HG02623 (cell line): Measurements from ENCODE around the gene FBXO11.

Experiments used
- ATAC-seq: cut with Tn5 transposase; IDR thresholded peaks from one replicate; pipeline ENCODE4 v1.9.1; 2021; ENCODE audit warnings: moderate library complexity; ENCODE audit not compliant: unreplicated experiment

FBXO11 gene

GRCh38 chr2:47798631-47799030, 107.7 kb downstream of the FBXO11 start:
- no peak for ATAC-seq

- no peak for ATAC-seq
Observed at GRCh38 chr2:47796090-47796697, 110.1 kb downstream of the FBXO11 start.

DNA sequence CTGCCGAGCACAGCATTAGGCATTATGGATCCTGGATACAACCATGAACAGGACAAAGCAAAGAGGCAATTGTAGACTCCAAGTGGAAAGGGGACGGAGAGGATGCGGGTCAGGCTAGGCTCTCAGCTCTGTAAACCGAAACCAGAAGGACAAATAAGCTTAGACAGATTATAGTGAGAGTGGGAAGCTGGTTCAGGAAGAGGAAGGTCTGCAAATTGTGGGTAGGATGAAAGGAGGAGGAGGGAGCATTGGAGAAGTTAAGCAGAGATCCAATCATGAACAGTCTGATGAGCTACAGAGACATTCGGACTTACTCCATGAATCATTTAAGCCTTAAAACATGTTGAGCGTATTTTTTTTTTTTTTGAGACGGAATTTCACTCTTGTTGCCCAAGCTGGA, 120.3 kb downstream of the FBXO11 start:
- ATAC-seq, result no peak

DNA sequence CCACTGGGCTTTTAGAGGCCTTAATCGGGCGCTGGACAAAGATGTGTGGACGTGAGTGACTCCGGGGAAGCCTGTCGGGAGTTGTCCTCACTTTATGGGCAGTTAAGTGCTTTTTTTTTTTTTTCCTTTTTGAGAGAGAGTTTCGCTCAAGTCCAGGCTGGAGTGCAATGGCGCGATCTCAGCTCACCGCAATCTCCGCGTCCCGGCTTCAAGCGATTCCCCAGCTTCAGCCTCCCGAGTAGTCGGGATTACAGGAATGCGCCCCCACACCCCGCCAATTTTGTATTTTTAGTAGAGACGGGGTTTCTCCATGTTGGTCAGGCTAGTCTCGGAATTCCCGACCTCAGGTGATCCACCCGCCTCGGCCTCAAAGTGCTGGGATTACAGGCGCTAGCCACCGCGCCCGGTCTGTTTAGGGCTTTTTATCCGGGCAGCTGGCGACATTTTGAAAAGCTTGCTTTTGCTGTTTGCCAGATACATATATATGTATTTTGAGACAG, 121.9 kb downstream of the FBXO11 start:
- no peak for ATAC-seq

GRCh38 chr2:47783486-47784351, 122.6 kb downstream of the FBXO11 start:
- ATAC-seq, result peak; percentile 12

- ATAC-seq, result peak; percentile 79
Observed at GRCh38 chr2:47782671-47783485, 123.4 kb downstream of the FBXO11 start, which contains the start of gene MSH6. Gene MSH6, plus strand, starts transcription at chr2:47783145. Its CDS starts 89 bp downstream, at chr2:47783234.

GRCh38 chr2:47782381-47782670, 124.0 kb downstream of the FBXO11 start:
- no peak for ATAC-seq

GRCh38 chr2:47779426-47779790, 126.9 kb downstream of the FBXO11 start:
- no peak for ATAC-seq

GRCh38 chr2:47778698-47779425, 127.4 kb downstream of the FBXO11 start:
- ATAC-seq, result no peak

DNA sequence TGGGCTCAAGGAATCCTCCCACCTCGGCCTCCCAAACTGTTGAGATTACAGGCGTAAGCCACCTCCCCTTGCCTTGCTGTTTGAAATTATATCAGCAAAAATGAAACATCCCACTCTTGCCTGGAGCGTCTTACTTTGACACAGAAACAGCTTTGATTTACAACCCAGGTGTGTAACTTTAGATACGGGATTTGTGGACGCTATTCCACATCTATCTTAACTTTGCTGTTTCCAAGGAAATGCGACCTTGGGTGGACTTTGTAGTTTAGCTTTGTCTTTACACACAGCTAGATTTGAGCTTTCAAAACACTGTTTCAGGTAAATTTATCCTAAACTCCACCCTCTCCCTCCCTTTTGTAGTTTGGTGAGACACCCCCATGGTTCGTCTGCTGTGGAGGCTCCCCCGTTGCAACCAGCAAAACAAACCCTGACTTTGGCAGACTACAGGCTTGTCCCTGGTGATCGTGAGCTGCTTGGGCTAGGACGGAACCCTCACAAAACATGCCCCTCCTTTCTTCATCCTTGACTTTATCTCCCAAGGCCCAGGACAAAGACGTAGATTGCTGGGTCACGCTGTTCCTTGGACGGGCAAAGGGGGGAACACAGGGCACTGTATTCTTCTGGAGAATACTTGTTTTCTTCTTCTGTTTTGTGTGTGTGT, 128.9 kb downstream of the FBXO11 start:
- no peak for ATAC-seq

GRCh38 chr2:47774567-47774966, 131.7 kb downstream of the FBXO11 start:
- no peak for ATAC-seq

DNA sequence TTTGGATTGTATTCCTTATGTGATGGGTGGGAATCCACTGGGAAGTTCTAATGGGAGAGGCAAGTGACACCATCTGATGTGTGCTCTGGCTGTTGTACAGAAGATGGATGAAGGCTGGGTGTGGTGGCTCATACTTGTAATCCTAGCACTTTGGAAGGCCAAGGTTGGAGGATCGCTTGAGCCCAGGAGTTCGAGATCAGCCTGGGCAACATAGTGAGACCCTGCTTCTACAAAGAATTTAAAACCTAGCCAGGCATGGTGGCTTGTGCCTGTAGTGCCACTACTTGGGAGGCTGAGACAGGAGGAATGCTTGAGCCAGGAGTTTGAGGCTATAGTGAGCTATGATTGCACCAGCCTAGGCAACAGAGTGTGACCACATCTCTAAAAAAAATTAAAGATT, 134.0 kb downstream of the FBXO11 start:
- no peak for ATAC-seq

- no peak for ATAC-seq
Observed at GRCh38 chr2:47771211-47771610, 135.1 kb downstream of the FBXO11 start.

- no peak for ATAC-seq
Observed at GRCh38 chr2:47769318-47769717, 137.0 kb downstream of the FBXO11 start.

DNA sequence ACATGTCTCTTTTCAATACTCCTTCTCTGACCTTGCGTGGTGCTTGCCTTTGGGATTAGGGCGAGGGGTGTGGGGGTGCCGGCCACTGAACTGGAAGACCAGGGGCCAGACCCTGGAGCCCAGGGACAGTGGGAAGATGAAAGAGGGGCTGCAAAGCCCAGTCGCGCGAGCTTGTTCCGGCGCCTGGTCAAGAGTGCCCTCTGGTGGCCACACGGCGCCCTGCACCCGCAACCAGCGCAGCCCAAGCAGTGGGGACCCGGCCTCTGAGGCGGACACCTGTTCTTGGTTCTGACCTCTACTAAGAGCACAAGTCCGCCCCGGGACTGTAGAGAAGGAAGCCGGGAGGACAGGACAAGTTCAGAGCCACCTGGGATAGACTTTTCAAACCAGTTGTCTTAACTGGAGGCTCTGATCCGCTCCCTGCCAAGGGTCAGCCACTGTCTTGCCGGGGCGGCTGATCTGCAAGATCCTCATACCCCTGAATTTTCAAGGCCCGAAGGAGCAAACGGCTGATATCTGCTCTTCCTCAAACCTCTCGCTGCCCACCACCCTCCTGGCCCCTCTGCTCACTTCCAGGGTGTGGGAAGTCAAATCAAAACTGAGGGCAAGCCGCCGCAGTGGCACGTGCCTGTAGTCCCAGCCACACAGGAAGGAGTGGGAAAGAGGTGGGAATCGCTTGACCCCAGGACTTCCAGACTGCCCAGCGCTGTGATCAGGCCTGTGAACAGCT, 138.3 kb downstream of the FBXO11 start:
- ATAC-seq, result no peak

DNA sequence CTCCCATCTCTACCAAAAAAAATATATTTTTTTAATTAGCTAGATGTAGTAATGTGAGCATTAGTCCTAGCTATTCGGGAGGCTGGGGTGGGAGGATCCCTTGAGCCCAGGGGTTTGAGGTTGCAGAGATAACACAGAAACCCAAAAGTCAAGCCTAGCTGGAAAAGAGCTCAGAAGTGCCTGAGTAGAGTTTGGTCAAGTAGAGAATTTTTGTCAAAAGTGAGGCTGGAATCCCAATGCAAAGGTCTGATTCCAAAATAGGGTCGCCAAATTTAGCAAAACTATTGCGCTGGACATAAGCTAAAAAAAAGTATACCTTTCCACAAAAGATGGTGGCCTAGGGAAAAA, 138.8 kb downstream of the FBXO11 start:
- no peak for ATAC-seq

GRCh38 chr2:47751856-47752414, 154.4 kb downstream of the FBXO11 start:
- ATAC-seq, result peak; percentile 33

DNA sequence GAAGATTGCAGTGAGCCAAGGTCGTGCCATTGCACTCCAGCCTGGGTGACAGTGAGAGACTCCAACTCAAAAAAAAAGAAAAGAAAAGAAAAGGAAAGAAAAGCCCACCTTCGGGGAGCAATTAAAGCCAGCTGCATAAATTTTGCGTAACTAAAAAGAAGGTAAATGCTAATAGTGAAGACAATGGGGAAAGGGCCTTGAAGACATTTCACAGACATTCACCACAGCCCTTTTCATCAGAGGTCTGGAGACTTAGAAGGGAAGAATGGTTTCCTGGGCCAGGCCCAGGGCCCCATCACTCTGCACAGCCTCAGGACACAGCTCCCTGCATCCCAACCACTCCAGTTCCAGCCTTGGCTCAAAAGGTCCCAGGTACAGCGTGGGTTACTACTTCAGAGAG, 158.4 kb downstream of the FBXO11 start:
- ATAC-seq, result no peak

GRCh38 chr2:47744074-47744473, 162.2 kb downstream of the FBXO11 start:
- no peak for ATAC-seq

- ATAC-seq, result no peak
Observed at GRCh38 chr2:47741637-47742036, 164.7 kb downstream of the FBXO11 start.
